Endothelial cell (in vitro differentiated cells): ENCODE data around the gene EDEM1. TPM values are rescaled to one million over a fixed set of nuclear protein-coding genes. Genes with fewer than 3 reads are reported as not detected.

Experiments
- DNase-seq: peaks from one replicate; pipeline ENCODE4 v3.0.0; 2021; ENCODE audit warnings: low spot score
- H3K27ac Mint-ChIP-seq: one replicate; pipeline ENCODE4 v1.8.0; 2021; ENCODE audit warnings: mixed read lengths, inconsistent platforms; ENCODE audit not compliant: unreplicated experiment
- H3K27me3 Mint-ChIP-seq: one replicate; pipeline ENCODE4 v1.8.0; 2021; ENCODE audit warnings: mild to moderate bottlenecking, moderate library complexity, mixed read lengths, inconsistent platforms; ENCODE audit not compliant: unreplicated experiment
- H3K36me3 Mint-ChIP-seq: one replicate; pipeline ENCODE4 v1.8.0; 2021; ENCODE audit warnings: mild to moderate bottlenecking, low read depth, mixed read lengths, inconsistent platforms; ENCODE audit not compliant: unreplicated experiment
- H3K4me1 Mint-ChIP-seq: one replicate; pipeline ENCODE4 v1.8.0; 2021; ENCODE audit warnings: mild to moderate bottlenecking, mixed read lengths, inconsistent platforms; ENCODE audit not compliant: unreplicated experiment
- H3K4me3 Mint-ChIP-seq: one replicate; pipeline ENCODE4 v1.8.0; 2021; ENCODE audit warnings: mild to moderate bottlenecking, mixed read lengths, inconsistent platforms; ENCODE audit not compliant: unreplicated experiment
- H3K9me3 Mint-ChIP-seq: one replicate; pipeline ENCODE4 v1.8.0; 2021; ENCODE audit warnings: mixed read lengths, inconsistent platforms; ENCODE audit not compliant: unreplicated experiment
- CTCF ChIP-seq: fragments of 200-600 bp; sonication (generic); IDR thresholded peaks from one replicate; pipeline ENCODE4 v1.5.0; 2021; ENCODE audit warnings: antibody characterized with exemption; ENCODE audit not compliant: unreplicated experiment
- total RNA-seq: library from RNA; stranded (reverse); fragmentation: NEBNext Ultra II Directional; extraction: Animal tissue kit (Norgen Biotek cat#: 25700); gene quantifications from one replicate; pipeline ENCODE4 v1.2.1, GENCODE V29; 2021; ENCODE audit not compliant: unreplicated experiment

EDEM1 gene
- total RNA-seq, 1 donor from 2014 or later = 18.2 TPM

GRCh38 chr3:5210926-5211325 is 23.4 kb downstream of the EDEM1 start:
- Mint-ChIP-seq H3K27me3 (peaks cover 1% of the 10 kb centered on the region), H3K27ac (no peak overlapping the region), H3K4me3 (no peak overlapping the region), H3K36me3 (peaks cover 71% of the 10 kb centered on the region), H3K9me3 (no peaks in the 10 kb centered on the region), H3K4me1 (no peaks in the 10 kb centered on the region)
- TF ChIP-seq CTCF = no peak
- no peak for DNase-seq

- Mint-ChIP-seq H3K27ac (no peak overlapping the region), H3K9me3 (no peaks in the 10 kb centered on the region), H3K36me3 (peaks cover 62% of the 10 kb centered on the region), H3K4me3 (no peak overlapping the region), H3K27me3 (peaks cover 1% of the 10 kb centered on the region), H3K4me1 (no peaks in the 10 kb centered on the region)
- no peak for TF ChIP-seq CTCF
- DNase-seq = no peak
These were observed 25.4 kb downstream of the EDEM1 start for GRCh38 chr3:5212628-5213573.

GRCh38 chr3:5213574-5213966 is 26.1 kb downstream of the EDEM1 start:
- H3K27ac Mint-ChIP-seq = no peak overlapping the region
- peaks cover 1% of the 10 kb centered on the region for H3K27me3 Mint-ChIP-seq
- H3K4me1 Mint-ChIP-seq = no peaks in the 10 kb centered on the region
- TF ChIP-seq CTCF = no peak
- H3K36me3 Mint-ChIP-seq = peaks cover 58% of the 10 kb centered on the region
- H3K9me3 Mint-ChIP-seq = no peaks in the 10 kb centered on the region
- peak overlapping the region; percentile 44 for H3K4me3 Mint-ChIP-seq
- no peak for DNase-seq

GRCh38 chr3:5214352-5214751 is 26.8 kb downstream of the EDEM1 start:
- Mint-ChIP-seq H3K4me3 (no peak overlapping the region), H3K9me3 (no peaks in the 10 kb centered on the region), H3K27ac (no peak overlapping the region)

More at GRCh38 chr3:5214352-5214751, 26.8 kb downstream of the EDEM1 start:
- H3K4me1 Mint-ChIP-seq = no peaks in the 10 kb centered on the region
- peaks cover 52% of the 10 kb centered on the region for H3K36me3 Mint-ChIP-seq
- no peak for DNase-seq
- H3K27me3 Mint-ChIP-seq = peaks cover 1% of the 10 kb centered on the region
- no peak for TF ChIP-seq CTCF
